Sigmoid colon (tissue), 7 donors: ENCODE data around the gene RNF217. TPM values are rescaled to one million over a fixed set of nuclear protein-coding genes. Genes with fewer than 3 reads are reported as not detected.

Experiments
- DNase-seq: peaks from one replicate; pipeline ENCODE4 v3.0.0-alpha.2; 2019
- H3K27ac ChIP-seq, 4 donors: fragments of 200-600 bp; sonication (generic); one replicate each; pipeline ENCODE4 v1.5.1; 2016 to 2019; ENCODE audit warnings: mild to moderate bottlenecking in 1 of 4
- H3K27me3 ChIP-seq, 3 donors: fragments of 200-600 bp; sonication (generic); one replicate each; pipeline ENCODE4 v1.5.1; 2019; ENCODE audit warnings: mild to moderate bottlenecking in 1 of 3
- H3K36me3 ChIP-seq, 4 donors: fragments of 200-600 bp; sonication (generic); one replicate each; pipeline ENCODE4 v1.5.1; 2016 to 2019
- H3K4me1 ChIP-seq, 4 donors: fragments of 200-600 bp; sonication (generic); one replicate each; pipeline ENCODE4 v1.5.1; 2017 to 2019
- H3K4me3 ChIP-seq, 4 donors: fragments of 200-600 bp; sonication (generic); one replicate each; pipeline ENCODE4 v1.5.1; 2017 to 2019; ENCODE audit warnings: mild to moderate bottlenecking in 2 of 4, moderate library complexity in 1 of 4
- H3K9me3 ChIP-seq, 4 donors: fragments of 200-600 bp in 3 of 4; sonication (generic) in 3 of 4; one replicate each; pipeline versions ENCODE4 v1.5.1 to v1.6.1; 2013 to 2019
- EP300 ChIP-seq, 4 donors: sonication (generic); formaldehyde crosslinking; IDR thresholded peaks; one replicate each; pipeline ENCODE4 v1.6.1; 2017; ENCODE audit warnings: antibody characterized with exemption in 4 of 4
- POLR2A ChIP-seq, 2 donors: fragments of 450-650 bp; IDR thresholded peaks; one replicate each; pipeline ENCODE4 v1.6.1; 2016; ENCODE audit warnings: antibody characterized with exemption in 2 of 2, mild to moderate bottlenecking in 2 of 2, moderate library complexity in 2 of 2
- POLR2AphosphoS5 ChIP-seq, 4 donors: sonication (generic); formaldehyde crosslinking; IDR thresholded peaks; one replicate each; pipeline ENCODE4 v1.6.1; 2017; ENCODE audit warnings: antibody characterized with exemption in 4 of 4
- WGBS, 2 donors: extraction: QIAGEN DNeasy Blood & Tissue Kit; methylation state at CpG; one replicate each; pipeline ENCODE4 v1.1.7; 2013; 5-methylcytosine and 5-hydroxymethylcytosine counted together
- intact Hi-C: fragments of 100-400 bp; cut with DNase I; formaldehyde crosslinking; loops from one replicate; pipeline ENCODE4 v1.15.1; 2023
- polyA plus RNA-seq, 3 donors: library from polyadenylated mRNA; stranded (reverse); fragments of 200-250 nt; gene quantifications; one replicate each; pipeline ENCODE4 v1.2.3, GENCODE V29; 2013
- total RNA-seq, 4 donors: library from RNA; depleted of rRNA; stranded (reverse); fragments of >200 nt; gene quantifications; one replicate each; pipeline ENCODE4 v1.1.0, GENCODE V29; 2016
- TF ChIP-seq, protein P1 (sequence below), 4 experiments: fragments of 450-650 bp in 3 of 4; fragments of 200-600 bp in 1 of 4; IDR thresholded peaks; one replicate each; pipeline ENCODE4 v1.5.1; 2016 to 2019; ENCODE audit warnings: antibody characterized with exemption in 4 of 4, mild to moderate bottlenecking in 3 of 4, moderate library complexity in 2 of 4
- donor health status: healthy with polysubstance abuse.
- donor health status: Bipolar disorder and iron deficiency.
- donor health status: healthy.

RNF217 gene
- total and polyA plus RNA-seq, 7 donors, result 1.8 to 55.9 (median 35.7) TPM

DNA sequence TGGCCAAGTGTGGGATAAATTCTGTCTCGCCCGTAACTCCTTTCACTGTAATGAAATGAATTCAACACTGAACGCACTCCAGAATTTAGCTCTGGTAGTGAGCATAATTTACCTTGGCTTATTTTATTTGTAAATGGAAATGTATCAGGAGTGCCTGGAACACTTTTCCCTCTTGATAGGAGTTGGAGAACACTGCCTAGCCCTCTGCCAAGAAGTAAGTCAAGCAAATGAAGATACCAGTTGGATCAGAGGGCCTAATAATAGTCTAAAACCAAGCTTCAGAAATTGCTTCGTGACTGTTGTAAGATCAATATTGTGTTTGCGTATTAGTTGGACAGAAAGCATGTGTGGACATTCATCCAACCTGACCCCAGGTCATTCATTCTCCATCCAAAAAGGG is 126.7 kb downstream of the RNF217 start:
- no peaks in the 10 kb centered on the region for H3K27me3 ChIP-seq
- H3K9me3 ChIP-seq, result no peaks in the 10 kb centered on the region
- H3K4me3 ChIP-seq, result no peak overlapping the region
- H3K36me3 ChIP-seq, result no peaks in the 10 kb centered on the region
- intact Hi-C loops, result no loop called here
- TF ChIP-seq POLR2AphosphoS5 (IDR thresholded peaks at IDR 0.05), result no peak
- no peak for TF ChIP-seq POLR2A (IDR thresholded peaks at IDR 0.05)
- TF ChIP-seq, protein P1, sequence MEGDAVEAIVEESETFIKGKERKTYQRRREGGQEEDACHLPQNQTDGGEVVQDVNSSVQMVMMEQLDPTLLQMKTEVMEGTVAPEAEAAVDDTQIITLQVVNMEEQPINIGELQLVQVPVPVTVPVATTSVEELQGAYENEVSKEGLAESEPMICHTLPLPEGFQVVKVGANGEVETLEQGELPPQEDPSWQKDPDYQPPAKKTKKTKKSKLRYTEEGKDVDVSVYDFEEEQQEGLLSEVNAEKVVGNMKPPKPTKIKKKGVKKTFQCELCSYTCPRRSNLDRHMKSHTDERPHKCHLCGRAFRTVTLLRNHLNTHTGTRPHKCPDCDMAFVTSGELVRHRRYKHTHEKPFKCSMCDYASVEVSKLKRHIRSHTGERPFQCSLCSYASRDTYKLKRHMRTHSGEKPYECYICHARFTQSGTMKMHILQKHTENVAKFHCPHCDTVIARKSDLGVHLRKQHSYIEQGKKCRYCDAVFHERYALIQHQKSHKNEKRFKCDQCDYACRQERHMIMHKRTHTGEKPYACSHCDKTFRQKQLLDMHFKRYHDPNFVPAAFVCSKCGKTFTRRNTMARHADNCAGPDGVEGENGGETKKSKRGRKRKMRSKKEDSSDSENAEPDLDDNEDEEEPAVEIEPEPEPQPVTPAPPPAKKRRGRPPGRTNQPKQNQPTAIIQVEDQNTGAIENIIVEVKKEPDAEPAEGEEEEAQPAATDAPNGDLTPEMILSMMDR (IDR thresholded peaks at IDR 0.05), result no peak
- no peak for TF ChIP-seq EP300 (IDR thresholded peaks at IDR 0.05)
- no peak for DNase-seq
- peaks cover 0 to 11% (median 5%) of the 10 kb centered on the region in 4 donors for H3K4me1 ChIP-seq
- WGBS, 2 donors, result 95 to 98% methylated on average over 5 of the region's 5 CpGs
- peak overlapping the region in 3 of 4 donors; percentile 16 to 63 (median 42) for H3K27ac ChIP-seq

DNA sequence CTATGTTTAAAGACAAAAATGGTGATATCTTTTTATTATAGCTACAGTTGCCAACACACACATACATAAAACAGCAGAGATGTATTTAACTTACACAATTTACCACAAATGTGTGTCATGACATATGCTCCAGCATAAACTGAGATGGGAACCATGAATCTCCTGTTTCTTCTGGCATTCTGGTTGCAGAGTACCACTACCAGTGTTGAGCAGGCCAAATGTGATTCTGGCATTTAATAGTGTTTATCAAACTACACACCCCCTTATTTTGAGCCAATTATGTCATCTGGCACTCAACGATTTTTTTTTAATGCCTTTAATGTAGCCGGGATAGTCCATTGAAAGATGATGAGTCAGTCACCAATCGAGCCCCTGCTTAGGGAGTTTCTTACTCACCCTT is 132.3 kb downstream of the RNF217 start:
- intact Hi-C loops, result no loop called here

DNA sequence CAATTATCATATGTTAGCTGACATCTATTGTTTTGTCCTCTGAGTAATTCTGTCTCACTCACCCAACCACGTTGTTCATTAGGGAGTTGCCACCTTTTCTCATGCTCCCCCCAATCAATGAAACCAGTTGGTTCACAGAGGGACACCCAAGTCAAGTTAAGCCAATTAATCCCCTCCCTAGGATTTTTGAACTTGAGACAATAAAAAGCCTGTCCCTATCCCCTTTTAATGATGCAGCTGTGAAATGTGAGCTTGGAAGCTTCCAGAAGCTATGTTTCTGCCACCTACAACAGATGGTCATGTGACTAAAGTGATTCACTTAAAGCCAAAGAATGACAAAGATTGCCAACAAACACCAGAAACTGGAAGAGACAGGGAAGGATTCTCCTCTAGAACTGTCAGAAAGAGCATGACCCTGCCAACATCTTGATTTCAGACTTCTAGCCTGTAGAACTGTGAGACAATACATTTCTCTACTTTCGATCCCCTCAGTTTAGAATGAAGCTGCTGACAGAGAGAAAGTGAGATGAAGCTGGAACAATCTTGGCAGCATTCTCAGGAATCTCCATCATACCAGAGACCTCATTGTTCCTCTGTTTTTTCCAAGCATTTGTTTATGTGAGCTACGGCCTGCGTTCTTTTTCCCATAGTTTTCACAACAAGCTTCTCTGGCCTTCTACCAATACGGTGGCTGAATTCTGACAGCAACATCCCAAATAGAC is 133.5 kb downstream of the RNF217 start:
- Histone ChIP-seq H3K36me3 (no peaks in the 10 kb centered on the region), H3K27me3 (no peaks in the 10 kb centered on the region), H3K27ac (peak overlapping the region; percentile 65 to 79 (median 70)), H3K4me3 (no peak overlapping the region), H3K4me1 (peaks cover 0 to 38% (median 31%) of the 10 kb centered on the region in 4 donors), H3K9me3 (no peaks in the 10 kb centered on the region)
- intact Hi-C loops, result loop anchor here (5.0 kb wide), 1 partner anchor 53 kb away; no protein-coding TSS in a partner anchor
- WGBS, 2 donors, result 74 to 86% methylated on average over 5 of the region's 5 CpGs
- no peak for TF ChIP-seq POLR2AphosphoS5 (IDR thresholded peaks at IDR 0.05)
- TF ChIP-seq POLR2A (IDR thresholded peaks at IDR 0.05), result no peak
- no peak for TF ChIP-seq EP300 (IDR thresholded peaks at IDR 0.05)
- TF ChIP-seq, protein P1 (IDR thresholded peaks at IDR 0.05), result no peak
- DNase-seq, result no peak

More for the DNA sequence above, 132.3 kb downstream of the RNF217 start:
- WGBS, 2 donors, result 43 to 70% methylated on average over 3 of the region's 3 CpGs
- Histone ChIP-seq H3K27ac (peak overlapping the region in 2 of 4 donors; percentile 74 to 79), H3K4me3 (no peak overlapping the region), H3K4me1 (peaks cover 0 to 28% (median 20%) of the 10 kb centered on the region in 4 donors), H3K27me3 (no peaks in the 10 kb centered on the region), H3K36me3 (no peaks in the 10 kb centered on the region), H3K9me3 (no peaks in the 10 kb centered on the region)
- no peak for DNase-seq
- TF ChIP-seq POLR2A (IDR thresholded peaks at IDR 0.05) (no peak), POLR2AphosphoS5 (IDR thresholded peaks at IDR 0.05) (no peak), EP300 (IDR thresholded peaks at IDR 0.05) (no peak)
- TF ChIP-seq, protein P1 (IDR thresholded peaks at IDR 0.05), result no peak

DNA sequence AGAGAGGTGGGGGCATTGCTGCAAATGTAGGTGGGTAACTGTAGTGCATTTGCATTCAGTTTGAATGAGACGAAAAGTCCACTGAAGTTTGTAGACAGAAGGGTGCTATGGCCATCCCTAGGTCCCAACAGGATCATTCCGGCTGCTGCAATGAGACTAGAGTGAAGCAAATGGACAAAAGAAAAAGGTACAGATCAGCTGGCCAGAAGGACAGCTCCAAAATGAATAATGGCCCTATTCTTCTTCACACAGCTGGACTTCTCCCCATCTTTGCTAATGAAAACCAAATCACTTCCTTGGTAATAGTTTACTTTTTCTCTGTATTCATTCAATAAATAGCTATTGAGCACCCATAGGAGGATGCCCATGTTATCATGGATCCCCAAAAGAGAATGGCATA is 134.9 kb downstream of the RNF217 start:
- Histone ChIP-seq H3K27ac (peak overlapping the region in 1 of 4 donors; percentile 79), H3K4me1 (peaks cover 0 to 52% (median 45%) of the 10 kb centered on the region in 4 donors), H3K9me3 (no peaks in the 10 kb centered on the region), H3K36me3 (no peaks in the 10 kb centered on the region), H3K4me3 (no peak overlapping the region), H3K27me3 (no peaks in the 10 kb centered on the region)
- intact Hi-C loops, result loop anchor here (5.0 kb wide), 1 partner anchor 55 kb away; no protein-coding TSS in a partner anchor
- no peak for DNase-seq
- 64% methylated on average over 2 of the region's 2 CpGs for WGBS, 2 donors
- no peak for TF ChIP-seq EP300 (IDR thresholded peaks at IDR 0.05)
- no peak for TF ChIP-seq POLR2AphosphoS5 (IDR thresholded peaks at IDR 0.05)
- TF ChIP-seq, protein P1 (IDR thresholded peaks at IDR 0.05), result no peak
- no peak for TF ChIP-seq POLR2A (IDR thresholded peaks at IDR 0.05)
